Activated gamma-delta T cell treated with anti-CD3 and anti-CD28 coated beads, Interleukin-2, amount 50 U/mL, for 16 hours (primary cell): ENCODE measurements around the gene CCDC126.
"Not testable (repeated sequence)": the region's sequence is repeated elsewhere in the genome, so short reads cannot be mapped to it uniquely, and the experiment has no call there.

ENCODE experiments used
- DNase-seq: peaks from one replicate; pipeline ENCODE4 v3.0.0-alpha.2; 2020; ENCODE audit warnings: low read depth

CCDC126 gene, protein sequence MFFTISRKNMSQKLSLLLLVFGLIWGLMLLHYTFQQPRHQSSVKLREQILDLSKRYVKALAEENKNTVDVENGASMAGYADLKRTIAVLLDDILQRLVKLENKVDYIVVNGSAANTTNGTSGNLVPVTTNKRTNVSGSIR

GRCh38 chr7:23597094-23598091, at the start of gene CCDC126:
Gene CCDC126 (plus strand): TSS chr7:23597382. CDS start chr7:23611316, 13,934 bp downstream.
- peak; percentile 68 for DNase-seq

DNA sequence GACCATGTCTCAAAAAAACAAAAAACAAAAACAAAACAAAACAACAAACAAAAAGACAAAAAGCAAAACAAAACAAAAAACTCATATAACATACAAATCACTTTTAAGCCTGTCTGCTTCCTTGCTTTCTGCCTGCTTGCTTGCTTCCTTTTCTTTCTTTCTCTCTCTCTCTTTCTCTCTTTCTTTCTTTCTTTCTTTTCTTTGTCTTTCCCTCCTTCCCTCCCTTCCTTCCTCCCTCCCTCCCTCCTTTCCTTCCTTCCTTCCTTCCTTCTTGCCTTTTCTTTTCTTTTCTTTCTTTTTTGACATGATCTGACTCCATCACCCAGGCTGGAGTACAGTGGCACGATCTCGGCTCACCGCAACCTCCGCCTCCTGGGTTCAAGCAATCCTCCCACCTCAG, 49.5 kb upstream of the CCDC126 start:
- no peak for DNase-seq

DNA sequence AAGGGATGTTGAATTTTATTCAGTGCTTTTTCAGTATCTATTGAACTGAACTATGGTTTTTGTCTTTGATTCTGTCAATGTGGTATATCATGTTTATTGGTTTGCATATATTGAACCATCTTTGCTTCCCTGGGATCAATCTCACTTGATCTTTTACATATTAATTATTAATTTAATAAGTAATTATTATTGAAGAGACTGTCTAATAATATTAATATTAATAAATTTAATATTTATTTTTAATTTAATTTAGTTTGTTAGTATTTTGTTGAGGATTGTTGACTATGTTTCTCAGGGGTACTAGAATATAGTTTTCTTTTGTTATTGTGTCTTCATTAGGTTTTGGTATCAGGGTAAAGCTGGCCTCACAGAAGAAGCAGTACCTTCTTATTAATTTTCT, 38.9 kb upstream of the CCDC126 start:
- no peak for DNase-seq

DNA sequence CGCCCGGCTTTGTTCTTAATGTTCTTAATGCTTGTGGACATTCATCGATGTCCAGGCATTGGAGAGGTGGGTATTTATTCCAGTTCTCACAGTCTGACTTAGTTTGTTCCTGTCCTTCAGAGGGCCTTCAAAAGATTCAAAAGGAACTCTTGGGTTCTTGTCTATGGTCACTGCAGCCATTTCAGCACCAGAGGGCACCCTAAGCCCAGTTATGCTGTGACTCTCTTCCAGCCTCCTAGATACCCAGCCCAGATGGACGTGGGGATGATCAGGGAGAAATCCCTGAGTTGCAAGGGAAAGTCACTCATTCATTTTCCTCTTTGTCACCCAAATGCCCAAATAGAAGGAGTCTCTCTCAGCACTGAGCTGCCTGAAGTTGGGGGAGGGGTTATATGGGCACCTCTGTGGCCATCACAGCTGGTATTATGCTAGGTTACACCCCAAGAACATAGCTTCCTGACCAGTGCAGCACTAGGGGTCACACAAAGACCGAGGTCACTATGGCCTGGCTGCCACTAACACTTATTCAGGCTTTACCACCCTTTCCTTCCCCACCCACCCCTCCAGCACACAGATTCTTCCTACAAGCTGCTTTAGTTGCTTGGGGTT, 26.5 kb upstream of the CCDC126 start:
- peak; percentile 43 for DNase-seq

GRCh38 chr7:23581975-23582374, 15.2 kb upstream of the CCDC126 start:
- DNase-seq, result not testable (repeated sequence)

DNA sequence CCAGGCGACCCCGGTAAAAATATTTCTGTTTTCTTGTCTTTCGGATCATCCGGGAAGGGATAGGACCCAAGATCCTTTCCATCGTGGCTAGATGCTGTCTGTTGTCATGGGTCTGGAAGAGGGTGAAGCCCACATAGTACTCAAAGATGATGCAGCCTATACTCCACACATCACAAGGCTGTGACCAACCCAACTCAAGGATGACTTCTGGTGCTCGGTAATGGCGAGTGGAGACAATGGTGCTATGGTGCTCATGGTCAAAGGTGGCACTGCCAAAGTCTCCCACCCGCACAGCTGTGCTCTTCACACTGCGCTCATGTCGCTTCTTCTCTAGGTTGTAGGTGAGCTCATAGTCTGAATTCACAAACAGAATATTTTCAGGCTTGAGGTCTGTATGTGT, 11.9 kb upstream of the CCDC126 start:
- DNase-seq, result not testable (repeated sequence)

- DNase-seq, result no peak
These were observed 11.0 kb upstream of the CCDC126 start for GRCh38 chr7:23586159-23586558.

- DNase-seq, result no peak
These were observed 6.7 kb upstream of the CCDC126 start for GRCh38 chr7:23590529-23590928.

- DNase-seq, result no peak
These were observed 3.5 kb upstream of the CCDC126 start for GRCh38 chr7:23593706-23594105.

DNA sequence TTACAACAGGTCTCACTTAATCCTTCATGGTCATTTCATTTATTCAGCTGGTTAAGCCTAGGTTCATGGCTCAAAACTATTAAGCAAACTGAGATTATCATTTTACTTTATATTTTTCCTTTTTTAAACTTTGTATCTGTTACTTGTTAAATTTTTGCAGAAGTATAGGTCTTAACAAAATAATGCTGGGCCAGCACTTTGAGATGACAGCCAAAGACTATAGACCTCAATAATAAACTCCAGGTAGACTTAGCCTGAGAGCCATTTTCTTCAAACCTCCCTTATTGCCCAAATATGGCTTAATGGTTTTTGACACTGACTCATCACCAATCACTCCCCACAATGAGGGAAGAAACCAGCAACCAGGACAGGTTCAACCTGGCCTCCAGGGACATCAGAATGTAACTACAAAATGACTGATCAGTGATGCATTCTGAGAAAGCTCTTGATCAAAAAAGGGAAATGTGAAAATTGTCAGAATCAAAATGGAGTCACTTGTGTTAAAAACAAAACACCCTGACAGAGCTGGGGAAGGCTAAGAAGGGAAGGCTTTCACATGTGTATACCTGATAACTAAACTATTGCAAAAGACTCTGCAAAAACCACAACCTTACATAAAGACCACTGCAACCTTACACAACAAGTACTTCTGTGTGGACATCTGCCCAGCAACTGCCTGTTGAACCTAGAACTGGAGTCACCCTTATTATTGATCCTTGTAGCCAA, 2.1 kb upstream of the CCDC126 start:
- DNase-seq, result no peak

- DNase-seq, result no peak
These were observed 1.1 kb downstream of the CCDC126 start for GRCh38 chr7:23598296-23598695.

- no peak for DNase-seq
These were observed 3.1 kb downstream of the CCDC126 start for GRCh38 chr7:23600236-23600635.

DNA sequence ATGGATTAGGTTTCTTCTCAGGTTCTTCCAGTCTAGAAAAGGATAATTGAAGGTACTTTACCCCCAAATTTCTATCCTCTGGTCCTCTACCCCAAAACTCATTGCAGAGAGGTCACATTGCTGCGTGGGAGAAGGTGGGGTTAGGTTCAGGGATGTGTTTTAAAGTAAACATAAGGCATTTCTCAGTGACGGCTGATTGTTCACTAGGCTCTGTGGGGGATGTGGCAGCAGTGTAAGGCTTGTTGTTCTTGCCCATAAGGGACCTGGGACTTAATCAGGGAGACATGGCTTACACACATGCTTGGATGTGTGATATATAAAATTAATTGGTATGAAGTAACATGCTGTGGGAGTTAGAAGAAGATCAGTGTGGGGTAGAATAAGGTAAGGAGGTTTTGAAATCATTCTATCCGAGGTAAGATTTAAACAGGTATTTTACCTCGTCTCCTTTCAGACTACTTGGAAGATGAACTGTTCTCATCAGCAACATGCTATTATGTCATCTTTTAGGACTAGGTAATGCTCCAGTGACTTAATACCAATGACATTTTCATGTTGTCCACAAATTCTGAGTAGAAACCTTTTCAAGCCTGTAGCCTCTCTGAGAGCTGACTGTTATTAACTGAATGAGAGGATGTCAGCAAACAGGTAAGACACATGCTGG, 6.6 kb downstream of the CCDC126 start:
- no peak for DNase-seq

DNA sequence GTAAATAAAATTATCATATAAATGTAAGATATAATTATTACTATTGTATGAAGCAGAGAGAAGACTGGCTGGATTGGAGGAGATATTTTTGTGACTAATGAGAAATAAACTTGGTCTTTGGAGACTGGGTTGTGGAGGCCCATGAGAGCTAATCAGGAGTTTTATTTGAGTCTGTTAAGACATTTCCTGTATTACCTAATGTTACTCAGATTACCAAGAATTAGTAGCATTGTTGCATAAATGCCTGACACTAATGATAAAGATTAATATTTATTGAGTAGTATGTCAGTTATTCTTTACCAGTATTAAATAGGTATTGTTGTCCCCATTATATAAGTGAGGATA, 7.1 kb downstream of the CCDC126 start:
- DNase-seq, result no peak

- no peak for DNase-seq
These were observed 9.9 kb downstream of the CCDC126 start for GRCh38 chr7:23607130-23607529.

DNA sequence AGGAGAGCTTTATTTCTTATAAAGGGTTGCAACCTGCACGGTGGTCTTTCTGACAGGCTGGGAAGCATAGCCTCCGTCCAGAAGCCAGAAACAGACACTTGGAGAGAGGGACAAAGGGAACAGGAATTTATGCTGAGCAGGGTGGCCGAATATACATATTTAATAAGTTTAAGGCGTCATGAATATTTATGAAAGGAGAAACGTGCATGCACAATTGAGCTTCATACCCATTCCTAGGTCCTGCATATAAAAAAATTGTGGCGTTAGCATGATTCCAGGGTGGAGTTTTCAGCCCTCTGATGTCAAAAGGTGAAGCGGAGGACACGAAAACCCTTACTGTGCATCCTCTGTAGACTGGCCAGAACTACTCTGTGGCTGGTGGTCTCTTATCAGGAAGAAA, 10.7 kb downstream of the CCDC126 start:
- DNase-seq, result no peak

GRCh38 chr7:23615331-23615730, 18.1 kb downstream of the CCDC126 start:
- no peak for DNase-seq

- DNase-seq, result no peak
These were observed 19.4 kb downstream of the CCDC126 start for GRCh38 chr7:23616593-23616992.

GRCh38 chr7:23617482-23617881, 20.3 kb downstream of the CCDC126 start:
- DNase-seq, result no peak

GRCh38 chr7:23618241-23618640, 21.1 kb downstream of the CCDC126 start:
- no peak for DNase-seq

GRCh38 chr7:23619141-23619540, 22.0 kb downstream of the CCDC126 start:
- no peak for DNase-seq

GRCh38 chr7:23622506-23622925, 25.3 kb downstream of the CCDC126 start:
- DNase-seq, result no peak
